Smooth muscle cell (in vitro differentiated cells): Measurements from ENCODE around the gene DLG3. TPM values are rescaled to one million over a fixed set of nuclear protein-coding genes. Genes with fewer than 3 reads are reported as not detected.

Experiments used
- DNase-seq: peaks from one replicate; lab custom pipeline; 2025; ENCODE audit not compliant: unreplicated experiment; lab: John Stamatoyannopoulos, UW
- H2AFZ ChIP-seq: fragments of 200-600 bp; sonication (generic); 2 replicates; pipeline ENCODE4 v1.6.0; 2016; ENCODE audit warnings: antibody characterized with exemption, low read depth, mild to moderate bottlenecking
- H3F3A ChIP-seq: fragments of 200-600 bp; sonication (generic); 2 replicates; pipeline ENCODE4 v1.6.0; 2017; ENCODE audit warnings: antibody characterized with exemption, low read depth
- H3K27ac ChIP-seq: fragments of 200-600 bp; sonication (generic); 2 replicates; pipeline ENCODE4 v1.5.1; 2016; ENCODE audit warnings: low read depth, mild to moderate bottlenecking
- H3K27me3 ChIP-seq: fragments of 200-600 bp; sonication (generic); 2 replicates; pipeline ENCODE4 v1.6.1; 2016; ENCODE audit warnings: low read depth, mild to moderate bottlenecking
- H3K36me3 ChIP-seq: fragments of 200-600 bp; sonication (generic); 2 replicates; pipeline ENCODE4 v1.5.1; 2016; ENCODE audit warnings: low read depth
- H3K4me1 ChIP-seq: fragments of 200-600 bp; sonication (generic); 2 replicates; pipeline ENCODE4 v1.5.1; 2016; ENCODE audit warnings: low read depth
- H3K4me2 ChIP-seq: fragments of 200-600 bp; sonication (generic); 2 replicates; pipeline ENCODE4 v1.6.0; 2016; ENCODE audit warnings: mild to moderate bottlenecking
- H3K4me3 ChIP-seq: fragments of 200-600 bp; sonication (generic); 2 replicates; pipeline ENCODE4 v1.5.1; 2016; ENCODE audit warnings: mild to moderate bottlenecking
- H3K79me2 ChIP-seq: fragments of 200-600 bp; sonication (generic); 2 replicates; pipeline ENCODE4 v1.6.0; 2016; ENCODE audit warnings: low read depth, mild to moderate bottlenecking
- H3K9ac ChIP-seq: fragments of 200-600 bp; sonication (generic); 2 replicates; pipeline ENCODE4 v1.6.0; 2016; ENCODE audit warnings: low read depth
- H3K9me3 ChIP-seq: fragments of 200-600 bp; sonication (generic); replicated peaks from 2 replicates; pipeline ENCODE4 v1.5.1; 2016; ENCODE audit warnings: low read depth
- H4K20me1 ChIP-seq: fragments of 200-600 bp; sonication (generic); 2 replicates; pipeline ENCODE4 v1.6.0; 2016; ENCODE audit warnings: low read depth
- WGBS: methylation state at CpG from one replicate; pipeline ENCODE4 v1.1.7; 2016; ENCODE audit warnings: low lambda C conversion rate; 5-methylcytosine and 5-hydroxymethylcytosine counted together
- polyA plus RNA-seq: library from polyadenylated mRNA; unstranded; fragments of >200 nt; fragmentation: Nextera tagmentation; extraction: Ambion mirVana; gene quantifications from 2 replicates; pipeline ENCODE4 v1.2.1, GENCODE V29; 2016
- total RNA-seq: library from RNA; depleted of rRNA; stranded (reverse); fragments of >200 nt; gene quantifications from 2 replicates; pipeline ENCODE4 v1.2.3, GENCODE V29; 2014
- TF ChIP-seq, protein P1 (sequence below): fragments of 200-600 bp; sonication (generic); IDR thresholded peaks from 2 replicates; pipeline ENCODE4 v1.5.1; 2017; ENCODE audit warnings: borderline replicate concordance, mild to moderate bottlenecking, antibody characterized with exemption; ENCODE audit not compliant: insufficient read depth, poor library complexity, severe bottlenecking

DLG3 gene
- total and polyA plus RNA-seq, 2 experiments from 2014 or later = 14.5 to 39.6 TPM

DNA sequence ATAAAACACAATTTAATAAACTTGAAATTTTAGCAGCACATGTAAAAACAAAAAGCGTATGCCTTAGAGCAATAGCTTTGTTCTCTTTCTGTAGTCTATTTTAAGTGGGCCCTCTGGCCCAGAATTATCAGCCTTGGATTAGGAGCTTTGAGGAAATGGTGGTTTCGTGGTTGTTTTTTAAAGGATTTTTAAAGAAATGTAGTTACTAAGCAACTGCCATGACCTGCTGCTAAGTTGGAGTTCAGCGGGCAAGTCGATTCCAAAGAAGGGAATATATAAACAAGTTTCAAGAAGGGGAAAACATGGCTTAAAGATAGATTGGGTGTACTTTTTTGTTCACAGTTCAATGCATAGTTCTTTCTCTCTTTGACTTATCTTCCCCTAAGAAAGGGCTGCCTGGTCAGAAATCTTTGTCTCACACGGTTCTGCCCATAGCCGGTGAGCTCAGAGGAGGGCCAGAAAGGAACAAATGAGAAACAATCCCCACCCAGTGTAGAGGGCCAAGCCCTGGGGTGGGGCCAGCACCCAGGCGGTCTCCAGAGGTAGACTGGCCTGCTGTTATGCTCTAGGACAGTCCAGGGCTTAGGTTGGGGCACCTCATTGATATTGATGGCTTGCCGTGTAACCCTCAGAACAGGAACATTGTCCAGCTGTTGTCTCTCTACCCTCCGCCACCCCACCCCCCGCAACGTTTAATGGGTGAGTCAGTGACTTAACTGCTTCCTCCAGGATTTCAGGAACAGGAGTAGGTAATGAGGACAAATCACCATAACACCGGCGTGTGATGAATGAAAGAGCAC lies 32.5 kb downstream of the DLG3 start:
- 49% methylated on average over 13 of the region's 13 CpGs for WGBS
- Histone ChIP-seq H2AFZ (no peak overlapping the region), H3K27me3 (no peaks in the 10 kb centered on the region), H3K4me1 (peaks cover 52% of the 10 kb centered on the region), H4K20me1 (no peaks in the 10 kb centered on the region), H3K4me3 (peak overlapping the region; percentile 28), H3K27ac (peak overlapping the region; percentile 99), H3K9ac (peak overlapping the region; percentile 93), H3K9me3 (no peaks in the 10 kb centered on the region), H3K4me2 (peak overlapping the region; percentile 81), H3K36me3 (no peaks in the 10 kb centered on the region), H3K79me2 (no peaks in the 10 kb centered on the region), H3F3A (no peaks in the 10 kb centered on the region)
- TF ChIP-seq, protein P1, sequence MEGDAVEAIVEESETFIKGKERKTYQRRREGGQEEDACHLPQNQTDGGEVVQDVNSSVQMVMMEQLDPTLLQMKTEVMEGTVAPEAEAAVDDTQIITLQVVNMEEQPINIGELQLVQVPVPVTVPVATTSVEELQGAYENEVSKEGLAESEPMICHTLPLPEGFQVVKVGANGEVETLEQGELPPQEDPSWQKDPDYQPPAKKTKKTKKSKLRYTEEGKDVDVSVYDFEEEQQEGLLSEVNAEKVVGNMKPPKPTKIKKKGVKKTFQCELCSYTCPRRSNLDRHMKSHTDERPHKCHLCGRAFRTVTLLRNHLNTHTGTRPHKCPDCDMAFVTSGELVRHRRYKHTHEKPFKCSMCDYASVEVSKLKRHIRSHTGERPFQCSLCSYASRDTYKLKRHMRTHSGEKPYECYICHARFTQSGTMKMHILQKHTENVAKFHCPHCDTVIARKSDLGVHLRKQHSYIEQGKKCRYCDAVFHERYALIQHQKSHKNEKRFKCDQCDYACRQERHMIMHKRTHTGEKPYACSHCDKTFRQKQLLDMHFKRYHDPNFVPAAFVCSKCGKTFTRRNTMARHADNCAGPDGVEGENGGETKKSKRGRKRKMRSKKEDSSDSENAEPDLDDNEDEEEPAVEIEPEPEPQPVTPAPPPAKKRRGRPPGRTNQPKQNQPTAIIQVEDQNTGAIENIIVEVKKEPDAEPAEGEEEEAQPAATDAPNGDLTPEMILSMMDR = no peak
- no peak for DNase-seq

DNA sequence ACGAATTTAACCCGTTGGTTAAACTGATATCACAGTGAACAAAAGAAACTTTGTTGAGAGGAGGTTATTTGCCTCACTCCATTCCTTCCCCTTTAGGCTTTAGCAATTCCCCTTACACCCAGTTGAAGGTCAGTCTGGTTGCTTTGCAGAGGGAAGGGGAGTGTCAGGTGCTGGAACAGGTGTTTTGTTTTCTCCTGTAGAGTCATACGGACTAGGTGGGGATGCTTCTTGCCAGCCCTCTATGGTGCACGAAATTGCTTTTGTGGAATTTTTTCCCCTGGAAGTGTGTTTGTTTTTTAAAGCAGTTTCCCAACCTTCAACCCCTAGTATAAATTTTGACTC lies 33.1 kb downstream of the DLG3 start:
- Histone ChIP-seq H3K36me3 (no peaks in the 10 kb centered on the region), H3K4me1 (peaks cover 54% of the 10 kb centered on the region), H3K4me2 (peak overlapping the region; percentile 81), H3K27ac (peak overlapping the region; percentile 99), H3K9ac (peak overlapping the region; percentile 93), H4K20me1 (no peaks in the 10 kb centered on the region), H3F3A (no peaks in the 10 kb centered on the region), H2AFZ (no peak overlapping the region), H3K9me3 (no peaks in the 10 kb centered on the region), H3K4me3 (no peak overlapping the region), H3K79me2 (no peaks in the 10 kb centered on the region), H3K27me3 (no peaks in the 10 kb centered on the region)
- no peak for DNase-seq
- TF ChIP-seq, protein P1 = no peak
- WGBS = 38% methylated on average over 4 of the region's 4 CpGs

DNA sequence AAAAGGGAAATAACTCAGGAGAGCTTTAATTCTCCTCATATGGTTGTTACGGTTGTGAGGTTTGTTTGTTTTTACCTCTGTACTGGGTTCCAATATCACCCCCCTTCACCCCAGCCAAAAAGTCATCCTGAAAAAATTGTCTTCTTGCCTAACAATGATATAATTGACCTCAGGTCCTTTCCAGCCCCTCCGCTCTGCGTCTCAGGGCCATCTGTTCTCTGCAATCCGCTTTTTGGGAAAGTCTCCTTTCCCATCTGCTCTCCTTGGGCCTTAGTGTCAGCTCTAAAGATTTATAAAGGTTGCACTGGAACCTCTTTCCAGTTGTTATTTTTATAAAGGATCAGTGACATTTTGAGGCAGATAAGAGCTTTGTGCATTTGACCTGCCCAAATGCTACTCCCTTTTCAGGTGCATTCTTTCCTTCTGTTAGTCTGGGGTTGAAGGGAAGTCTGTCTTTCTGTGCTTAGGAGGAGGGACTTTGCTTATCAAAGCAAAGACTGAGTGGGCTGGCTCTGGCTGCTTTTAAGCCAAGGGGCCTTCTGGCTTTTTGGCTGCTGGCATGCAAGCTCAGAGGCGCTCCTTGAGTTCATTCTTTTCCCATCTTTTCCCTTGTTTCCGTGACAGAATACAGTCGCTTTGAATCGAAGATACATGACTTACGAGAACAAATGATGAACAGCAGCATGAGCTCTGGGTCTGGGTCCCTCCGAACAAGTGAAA lies 34.1 kb downstream of the DLG3 start:
- Histone ChIP-seq H3K79me2 (peaks cover 8% of the 10 kb centered on the region), H3K4me3 (peak overlapping the region; percentile 33), H3F3A (no peaks in the 10 kb centered on the region), H3K9me3 (no peaks in the 10 kb centered on the region), H4K20me1 (no peaks in the 10 kb centered on the region), H3K4me1 (peaks cover 54% of the 10 kb centered on the region), H3K4me2 (peak overlapping the region; percentile 81), H2AFZ (no peak overlapping the region), H3K36me3 (no peaks in the 10 kb centered on the region), H3K27me3 (no peaks in the 10 kb centered on the region), H3K27ac (peak overlapping the region; percentile 99), H3K9ac (peak overlapping the region; percentile 93)
- WGBS = 49% methylated on average over 10 of the region's 10 CpGs
- no peak for DNase-seq
- TF ChIP-seq, protein P1 = no peak
